Glomerular endothelial cell (primary cell): Measurements from ENCODE around the gene NRN1L. TPM values are rescaled to one million over a fixed set of nuclear protein-coding genes. Genes with fewer than 3 reads are reported as not detected.
"Not testable (repeated sequence)": the region's sequence is repeated elsewhere in the genome, so short reads cannot be mapped to it uniquely, and the experiment has no call there.

Experiments
- DNase-seq: peaks from one replicate; pipeline ENCODE4 v3.0.0-alpha.2; 2011; ENCODE audit warnings: low read depth, low spot score; ENCODE audit errors: extremely low read depth
- total RNA-seq: library from RNA; depleted of rRNA; stranded (reverse); fragments of >200 nt; gene quantifications from 2 replicates; pipeline ENCODE4 v1.2.3, GENCODE V29; 2015

NRN1L gene
- total RNA-seq, 1 donor from 2014 or later, result 0.76 TPM

GRCh38 chr16:67881621-67882161 is 3.0 kb upstream of the NRN1L start:
- DNase-seq, result no peak

- DNase-seq, result no peak
These were observed 2.1 kb upstream of the NRN1L start for GRCh38 chr16:67882374-67883145.

DNA sequence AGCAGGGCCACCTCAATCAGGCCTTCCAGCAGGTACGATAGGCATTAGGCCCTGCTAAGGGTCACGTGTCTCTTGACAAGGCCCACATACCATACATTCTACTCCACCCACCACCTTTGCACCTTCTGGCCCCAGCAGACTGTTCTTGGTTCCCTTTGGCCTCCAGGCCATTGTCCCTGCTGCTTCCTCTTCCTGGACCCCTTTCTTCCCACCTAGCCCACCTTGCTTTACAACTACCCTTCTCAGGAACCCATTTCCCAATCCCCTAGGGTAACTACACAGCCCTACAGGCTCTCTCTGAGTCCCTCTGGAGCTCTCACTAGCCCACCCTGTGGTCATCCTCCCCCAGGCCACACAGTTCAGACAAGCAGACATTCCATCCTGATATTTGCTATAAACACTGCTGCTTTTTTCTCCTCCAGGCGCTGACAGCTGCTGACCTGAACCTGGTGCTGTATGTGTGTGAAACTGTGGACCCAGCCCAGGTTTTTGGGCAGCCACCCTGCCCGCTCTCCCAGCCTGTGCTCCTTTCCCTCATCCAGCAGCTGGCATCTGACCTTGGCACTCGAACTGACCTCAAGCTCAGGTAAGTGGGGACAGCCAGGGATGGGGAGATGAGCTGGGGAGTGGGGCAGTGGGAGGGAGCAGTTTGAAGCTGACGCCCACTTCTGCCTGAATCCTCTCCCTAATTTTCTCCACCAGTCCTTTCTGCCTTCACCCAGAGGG is 1.4 kb upstream of the NRN1L start:
- DNase-seq, result no peak

- no peak for DNase-seq
These were observed 818 bp upstream of the NRN1L start for GRCh38 chr16:67883872-67884261.

DNA sequence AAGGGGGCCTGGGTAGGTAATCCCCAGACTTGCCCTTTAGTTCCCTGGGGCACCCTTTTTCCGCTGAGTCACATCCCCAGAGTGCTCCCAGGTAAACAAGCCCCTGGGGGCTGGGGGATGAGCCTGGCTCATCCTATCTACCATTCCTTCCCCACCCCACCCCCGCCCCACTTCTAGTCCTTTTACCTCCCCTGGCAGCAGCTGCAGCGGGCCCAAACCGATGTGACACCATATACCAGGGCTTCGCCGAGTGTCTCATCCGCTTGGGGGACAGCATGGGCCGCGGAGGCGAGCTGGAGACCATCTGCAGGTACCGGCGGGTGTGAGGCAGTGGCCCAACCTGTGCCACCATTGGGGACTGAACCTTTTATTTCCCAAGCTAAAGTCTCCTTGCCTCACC is 860 bp downstream of the NRN1L start:
- no peak for DNase-seq

GRCh38 chr16:67885976-67886375 is 1.3 kb downstream of the NRN1L start:
- DNase-seq, result no peak

- DNase-seq, result no peak
These were observed 1.7 kb downstream of the NRN1L start for GRCh38 chr16:67886387-67886786.

- DNase-seq, result no peak
These were observed 3.6 kb downstream of the NRN1L start for GRCh38 chr16:67888331-67888730.

DNA sequence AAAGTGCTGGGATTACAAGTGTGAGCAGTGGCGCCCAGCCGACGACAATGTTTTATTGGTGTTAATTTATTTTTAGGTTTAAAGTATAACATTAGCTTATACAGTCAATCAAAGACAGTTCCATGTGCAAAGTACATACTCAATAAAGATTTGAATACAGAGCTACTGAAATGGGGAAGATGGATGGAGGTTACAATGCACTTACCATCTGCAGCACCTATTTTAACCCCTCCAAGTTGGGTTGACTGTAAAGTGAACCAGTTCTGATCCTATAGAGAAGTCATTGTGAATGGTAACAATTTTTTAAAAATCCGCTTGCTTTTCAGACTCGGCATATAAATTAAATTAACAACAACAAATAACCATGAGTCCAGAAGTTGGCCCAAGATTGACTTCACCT is 7.7 kb downstream of the NRN1L start:
- DNase-seq, result no peak

GRCh38 chr16:67892899-67893742 is 8.4 kb downstream of the NRN1L start, which contains the start of gene PSKH1:
TSS of gene PSKH1 (plus strand) at chr16:67893254. CDS start at chr16:67908750, 15,496 bp downstream.
- no peak for DNase-seq

DNA sequence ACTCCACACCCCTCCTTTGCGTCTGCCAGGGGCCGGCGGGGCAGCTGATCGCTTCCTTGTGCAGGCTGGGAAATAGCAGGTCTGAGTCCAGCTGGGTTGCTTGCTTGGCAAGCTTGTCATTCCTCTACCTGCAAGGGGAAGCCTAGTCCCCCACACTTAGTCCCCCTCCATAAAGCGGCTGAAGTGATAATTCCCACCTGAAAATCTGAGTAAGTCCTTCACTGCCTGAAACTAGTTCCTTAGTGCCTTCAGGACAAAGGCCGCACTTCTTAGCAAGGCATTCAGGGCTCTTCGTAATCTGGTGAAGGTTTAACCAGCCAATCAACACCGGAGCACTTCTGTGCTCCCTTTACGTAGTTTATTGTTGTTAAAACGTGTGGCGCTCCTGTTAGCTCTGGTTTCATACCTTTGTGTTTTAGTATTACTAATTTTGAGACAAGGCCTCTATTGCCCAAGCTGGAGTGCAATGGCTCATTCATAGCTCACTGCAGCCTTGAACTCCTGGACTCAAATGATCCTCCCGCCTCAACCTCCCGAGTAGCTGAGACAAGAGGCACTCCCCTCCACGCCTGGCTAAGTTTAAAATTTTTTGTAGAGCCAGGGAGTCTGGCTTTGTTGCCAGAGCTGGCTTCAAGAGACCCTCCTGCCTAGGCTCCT is 9.2 kb downstream of the NRN1L start:
- DNase-seq, result no peak

- DNase-seq, result no peak
These were observed 12.5 kb downstream of the NRN1L start for GRCh38 chr16:67897231-67897630.

- DNase-seq, result no peak
These were observed 17.0 kb downstream of the NRN1L start for GRCh38 chr16:67901734-67902133.

DNA sequence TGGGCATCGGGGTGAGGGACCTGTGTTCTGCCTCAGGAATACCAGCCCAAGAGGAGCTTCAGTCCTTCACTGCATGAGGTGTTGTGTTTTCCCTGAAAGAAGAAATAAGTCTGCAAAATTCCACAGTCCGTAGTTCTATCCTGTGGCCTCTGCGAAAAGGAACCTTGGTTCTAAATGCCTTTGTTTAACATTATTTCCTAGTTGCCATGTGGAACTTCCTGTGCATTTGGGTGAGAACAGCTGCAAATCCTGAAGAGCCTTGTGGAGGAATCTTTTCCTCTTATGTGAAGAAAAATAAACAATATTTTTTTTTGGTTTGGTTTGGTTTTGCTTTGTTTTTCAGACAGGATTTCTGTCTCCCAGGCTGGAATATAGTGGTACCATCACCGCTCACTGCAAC is 18.1 kb downstream of the NRN1L start:
- peak; percentile 80 for DNase-seq

- no peak for DNase-seq
These were observed 22.9 kb downstream of the NRN1L start for GRCh38 chr16:67907397-67908180.

GRCh38 chr16:67909056-67909742 is 24.5 kb downstream of the NRN1L start:
- DNase-seq, result no peak

DNA sequence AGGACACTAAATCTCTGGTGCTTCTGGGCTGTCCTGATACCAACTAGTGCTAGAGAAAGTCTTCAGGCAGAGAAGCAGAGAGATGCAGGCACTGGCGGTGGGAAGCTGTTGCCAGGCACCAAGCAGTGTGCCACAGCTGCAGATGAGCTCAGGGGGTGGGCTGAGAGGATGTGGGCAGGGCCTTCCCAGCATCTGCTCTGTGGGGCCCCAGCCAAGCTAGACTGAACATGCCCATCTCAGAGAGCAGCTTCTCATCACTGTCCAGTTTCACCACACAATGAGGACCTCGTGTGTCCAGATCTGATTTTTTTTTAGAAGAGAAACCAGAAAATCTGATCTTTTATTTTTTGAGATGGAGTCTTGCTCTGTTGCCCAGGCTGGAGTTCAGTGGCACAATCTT is 25.5 kb downstream of the NRN1L start:
- no peak for DNase-seq

- DNase-seq, result no peak
These were observed 30.2 kb downstream of the NRN1L start for GRCh38 chr16:67914758-67915495.

- DNase-seq, result not testable (repeated sequence)
These were observed 30.7 kb downstream of the NRN1L start for GRCh38 chr16:67915496-67915769.
